Endothelial cell of umbilical vein (primary cell): ENCODE data around the gene P4HA3. TPM values are rescaled to one million over a fixed set of nuclear protein-coding genes. Genes with fewer than 3 reads are reported as not detected.

Experiments
- BruUV-seq: library from RNA; stranded (reverse); fragments of 400-500 nt; replicated peaks from 2 replicates; lab custom pipeline; 2021; lab: Mats Ljungman, UMichigan
- CTCF ChIA-PET: fragments of 300-600, 350-600 bp; sonication (Branson Sonifier 250); formaldehyde crosslinking; loops from one replicate; lab custom pipeline; 2021; ENCODE audit warnings: antibody characterized with exemption, inconsistent platforms; lab: Charles Lee
- POLR2A ChIA-PET: fragments of 300-600, 350-600 bp; sonication (Branson Sonifier 250); formaldehyde crosslinking; loops from one replicate; lab custom pipeline; 2021; ENCODE audit warnings: antibody characterized with exemption, inconsistent platforms; lab: Charles Lee
- DNase-seq: peaks from one replicate; pipeline ENCODE4 v3.0.0-alpha.2; 2011; ENCODE audit warnings: low read depth, low spot score
- FAIRE-seq: peaks from 2 replicates; lab custom pipeline; 2011; peaks lifted over from hg19 to GRCh38; lab: Jason Lieb, UNC
- H2AFZ ChIP-seq: 2 replicates; pipeline ENCODE4 v1.6.0; 2012; ENCODE audit warnings: low read depth, low read length, control low read depth, inconsistent platforms
- H3K27ac ChIP-seq: 2 replicates; pipeline ENCODE4 v1.5.1; 2011; ENCODE audit warnings: low read depth, mild to moderate bottlenecking, control low read depth, low read length, moderate library complexity; ENCODE audit not compliant: insufficient read depth
- H3K27me3 ChIP-seq, 2 experiments: 2 replicates each; pipeline versions ENCODE4 v1.6.0 to v1.6.1; 2011; ENCODE audit warnings: low read length in 2 of 2, mixed read lengths in 1 of 2; ENCODE audit not compliant: control insufficient read depth in 2 of 2, insufficient read depth in 2 of 2
- H3K36me3 ChIP-seq, 2 experiments: 2 replicates in 1 of 2; 3 replicates in 1 of 2; pipeline ENCODE4 v1.5.1; 2011; ENCODE audit warnings: low read length in 2 of 2, mild to moderate bottlenecking in 1 of 2, moderate library complexity in 1 of 2; ENCODE audit not compliant: control insufficient read depth in 2 of 2, insufficient read depth in 2 of 2; ENCODE audit errors: extremely low read depth in 1 of 2
- H3K4me1 ChIP-seq: 3 replicates; pipeline ENCODE4 v1.5.1; 2011; ENCODE audit warnings: mild to moderate bottlenecking, low read length; ENCODE audit not compliant: control insufficient read depth, insufficient read depth; ENCODE audit errors: extremely low read depth
- H3K4me2 ChIP-seq: 2 replicates; pipeline ENCODE4 v1.6.1; 2011; ENCODE audit warnings: low read length, control low read depth, mixed read lengths; ENCODE audit not compliant: insufficient read depth
- H3K4me3 ChIP-seq, 3 experiments: fragments of 200-600 bp in 1 of 3; sonication (generic), shearing (Covaris generic) in 1 of 3; replicated peaks in 1 of 3; 2 replicates each; pipeline ENCODE4 v1.5.1; 2011 to 2016; ENCODE audit warnings: control low read depth in 3 of 3, low read length in 3 of 3, mild to moderate bottlenecking in 2 of 3, inconsistent platforms in 1 of 3, low read depth in 1 of 3, moderate library complexity in 1 of 3; ENCODE audit not compliant: insufficient read depth in 1 of 3
- H3K79me2 ChIP-seq: 2 replicates; pipeline ENCODE4 v1.6.0; 2012; ENCODE audit warnings: low read length, inconsistent platforms; ENCODE audit not compliant: control insufficient read depth, insufficient read depth
- H3K9ac ChIP-seq: replicated peaks from 2 replicates; pipeline ENCODE3; 2011; ENCODE audit warnings: low read length, control low read depth; ENCODE audit not compliant: insufficient read depth; ENCODE audit errors: extremely low read depth
- H3K9me1 ChIP-seq: replicated peaks from 3 replicates; pipeline ENCODE4 v1.6.0; 2011; ENCODE audit warnings: mild to moderate bottlenecking, low read length; ENCODE audit not compliant: control insufficient read depth, insufficient read depth; ENCODE audit errors: extremely low read depth
- H3K9me3 ChIP-seq: replicated peaks from 2 replicates; pipeline ENCODE4 v1.5.1; 2012; ENCODE audit warnings: low read length, inconsistent platforms; ENCODE audit not compliant: control insufficient read depth, insufficient read depth
- H4K20me1 ChIP-seq: replicated peaks from 2 replicates; pipeline ENCODE3; 2011; ENCODE audit warnings: mild to moderate bottlenecking, low read length; ENCODE audit not compliant: control insufficient read depth, insufficient read depth; ENCODE audit errors: extremely low read depth
- EZH2 ChIP-seq: IDR thresholded peaks from 2 replicates; pipeline ENCODE4 v1.6.1; 2012; ENCODE audit warnings: borderline replicate concordance, low read depth, mild to moderate bottlenecking, moderate library complexity, low read length, inconsistent platforms; ENCODE audit not compliant: severe bottlenecking
- FOS ChIP-seq: IDR thresholded peaks from 2 replicates; pipeline ENCODE4 v1.6.1; 2011; ENCODE audit warnings: mild to moderate bottlenecking, low read length, moderate library complexity, borderline replicate concordance; ENCODE audit not compliant: insufficient read depth
- GATA2 ChIP-seq: IDR thresholded peaks from 2 replicates; pipeline ENCODE4 v1.7.0; 2011; ENCODE audit warnings: low read depth, mild to moderate bottlenecking, moderate library complexity, mixed read lengths, low read length; ENCODE audit not compliant: insufficient read length, insufficient read depth
- JUN ChIP-seq: IDR thresholded peaks from 2 replicates; pipeline ENCODE4 v1.6.1; 2011; ENCODE audit warnings: borderline replicate concordance, low read depth; ENCODE audit not compliant: insufficient read length, insufficient read depth
- MYC ChIP-seq: IDR thresholded peaks from one replicate; pipeline ENCODE4 v1.6.1; 2011; ENCODE audit warnings: mild to moderate bottlenecking, low read depth, low read length
- POLR2A ChIP-seq: IDR thresholded peaks from 2 replicates; pipeline ENCODE4 v1.6.1; 2012; ENCODE audit warnings: low read depth, mild to moderate bottlenecking, control low read depth, low read length
- POLR2AphosphoS5 ChIP-seq: IDR thresholded peaks from 2 replicates; pipeline ENCODE4 v1.6.1; 2012; ENCODE audit warnings: low read depth, mild to moderate bottlenecking, control low read depth, low read length, moderate library complexity; ENCODE audit not compliant: insufficient read depth
- dilution Hi-C: fragments of 300-500 bp; cut with MboI; formaldehyde crosslinking; loops from one replicate; pipeline ENCODE4 v1.15.0; 2019; ENCODE audit warnings: low sequenced_read_pairs; ENCODE audit not compliant: extremely low pct_ligation_motif_present
- intact Hi-C: fragments of 100-400 bp; cut with micrococcal nuclease; formaldehyde crosslinking; loops from one replicate; pipeline ENCODE4 v1.10.0; 2022
- polyA plus RNA-seq, 4 experiments: library from polyadenylated mRNA; depleted of rRNA in 3 of 4; stranded (reverse) in 3 of 4; unstranded in 1 of 4; fragments of >200 nt; gene quantifications; 2 replicates each; pipeline versions ENCODE4 v1.2.1 to v1.2.3, GENCODE V29; 2011 to 2012; ENCODE audit warnings: missing spikeins in 1 of 4
- total RNA-seq: library from RNA; stranded (reverse); gene quantifications from 2 replicates; pipeline ENCODE4 v1.2.3, GENCODE V29; 2021
- TF ChIP-seq, protein P1 (sequence below): IDR thresholded peaks from 2 replicates; pipeline ENCODE4 v1.6.1; 2011; ENCODE audit not compliant: insufficient read depth, insufficient read length
- TF ChIP-seq, protein P2 (sequence below), 2 donors: IDR thresholded peaks; 1 replicate in 1 of 2; 2 replicates in 1 of 2; pipeline ENCODE4 v1.5.1; 2011; ENCODE audit warnings: low read length in 2 of 2, mild to moderate bottlenecking in 2 of 2, moderate library complexity in 2 of 2, control low read depth in 1 of 2, inconsistent platforms in 1 of 2, low read depth in 1 of 2; ENCODE audit not compliant: insufficient read depth in 1 of 2; ENCODE audit errors: extremely low read depth in 1 of 2

Gene P4HA3
- total and polyA plus RNA-seq, 2 donors (not counting 3 experiments of a cell fraction or from before 2014, with no cell fraction given), result 26.9 to 40.0 TPM

DNA sequence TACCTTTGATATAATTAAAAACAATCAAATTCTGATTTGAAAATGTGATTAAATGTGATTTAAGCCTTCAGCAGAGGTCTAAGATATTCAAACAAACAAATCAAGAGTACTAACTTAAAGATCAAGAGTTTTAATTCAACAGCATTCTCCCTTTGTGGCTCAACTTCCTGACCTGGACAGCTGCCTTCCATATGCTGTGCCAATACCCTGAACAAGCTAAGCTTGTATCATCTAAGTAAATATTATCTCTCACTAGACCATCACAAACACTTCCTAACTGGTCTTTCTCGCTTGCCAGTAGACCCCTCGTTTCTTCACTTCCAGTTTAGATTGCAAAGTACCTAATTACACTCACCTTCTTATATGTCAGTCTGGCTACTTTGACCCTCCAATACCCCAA, 35.9 kb upstream of the P4HA3 start:
- ChIA-PET POLR2A (no interaction called here), CTCF (interaction anchor here (0.9 to 1.3 kb wide), 3 partner anchors 26 to 102 kb away, joined by 3 to 9 read pairs (median 6); no protein-coding TSS in a partner anchor)
- H3K79me2 ChIP-seq, result no peaks in the 10 kb centered on the region
- H3K9ac ChIP-seq, result no peak overlapping the region
- no peak overlapping the region for H3K4me2 ChIP-seq
- H4K20me1 ChIP-seq, result no peaks in the 10 kb centered on the region
- dilution Hi-C loops (no loop called here), intact Hi-C loops (no loop called here)
- FAIRE-seq (no peak), DNase-seq (peak; percentile 60)
- H3K9me1 ChIP-seq, result no peaks in the 10 kb centered on the region
- peaks cover 6% of the 10 kb centered on the region for H3K4me1 ChIP-seq
- no peaks in the 10 kb centered on the region for H3K27me3 ChIP-seq
- BruUV-seq, result no TSS peak
- peaks cover 3 to 12% of the 10 kb centered on the region in 2 experiments for H3K36me3 ChIP-seq
- H2AFZ ChIP-seq, result no peak overlapping the region
- H3K4me3 ChIP-seq, result no peak overlapping the region
- TF ChIP-seq POLR2A, result no peak
- no peak for TF ChIP-seq GATA2
- TF ChIP-seq JUN, result no peak
- TF ChIP-seq, protein P1, sequence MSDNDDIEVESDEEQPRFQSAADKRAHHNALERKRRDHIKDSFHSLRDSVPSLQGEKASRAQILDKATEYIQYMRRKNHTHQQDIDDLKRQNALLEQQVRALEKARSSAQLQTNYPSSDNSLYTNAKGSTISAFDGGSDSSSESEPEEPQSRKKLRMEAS, result no peak
- no peak overlapping the region for H3K27ac ChIP-seq
- no peaks in the 10 kb centered on the region for H3K9me3 ChIP-seq

DNA sequence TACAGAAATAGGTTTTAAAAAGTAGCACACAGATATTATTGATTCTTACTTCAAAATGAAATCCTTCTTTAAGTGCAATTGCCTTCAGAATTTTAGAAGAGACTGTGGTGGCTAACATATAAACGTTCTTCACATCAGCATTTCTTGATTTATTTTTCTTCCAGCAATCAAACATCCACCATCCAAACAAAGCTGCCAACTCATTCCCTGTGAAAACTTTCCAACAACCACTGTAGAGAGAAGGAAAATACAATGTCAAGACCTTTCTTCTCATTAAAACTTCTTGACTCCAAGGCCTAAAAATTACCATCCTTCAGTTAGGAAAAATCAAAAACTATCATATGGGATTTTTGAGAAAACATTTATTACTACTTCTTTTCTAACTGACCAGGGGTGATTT, 34.0 kb upstream of the P4HA3 start:
- no peak overlapping the region for H3K27ac ChIP-seq

More for the DNA sequence above, 34.0 kb upstream of the P4HA3 start:
- Histone ChIP-seq H3K27me3 (no peaks in the 10 kb centered on the region), H3K9me1 (no peaks in the 10 kb centered on the region), H3K36me3 (peaks cover 7 to 18% of the 10 kb centered on the region in 2 experiments), H3K4me3 (no peak overlapping the region), H4K20me1 (no peaks in the 10 kb centered on the region), H3K9me3 (no peaks in the 10 kb centered on the region), H3K79me2 (no peaks in the 10 kb centered on the region), H3K4me1 (peaks cover 14% of the 10 kb centered on the region), H2AFZ (no peak overlapping the region), H3K4me2 (no peak overlapping the region), H3K9ac (no peak overlapping the region)
- TF ChIP-seq FOS (no peak), POLR2A (no peak), MYC (no peak), GATA2 (no peak), JUN (no peak), EZH2 (no peak), POLR2AphosphoS5 (no peak)
- TF ChIP-seq, protein P1, result no peak
- TF ChIP-seq, protein P2, sequence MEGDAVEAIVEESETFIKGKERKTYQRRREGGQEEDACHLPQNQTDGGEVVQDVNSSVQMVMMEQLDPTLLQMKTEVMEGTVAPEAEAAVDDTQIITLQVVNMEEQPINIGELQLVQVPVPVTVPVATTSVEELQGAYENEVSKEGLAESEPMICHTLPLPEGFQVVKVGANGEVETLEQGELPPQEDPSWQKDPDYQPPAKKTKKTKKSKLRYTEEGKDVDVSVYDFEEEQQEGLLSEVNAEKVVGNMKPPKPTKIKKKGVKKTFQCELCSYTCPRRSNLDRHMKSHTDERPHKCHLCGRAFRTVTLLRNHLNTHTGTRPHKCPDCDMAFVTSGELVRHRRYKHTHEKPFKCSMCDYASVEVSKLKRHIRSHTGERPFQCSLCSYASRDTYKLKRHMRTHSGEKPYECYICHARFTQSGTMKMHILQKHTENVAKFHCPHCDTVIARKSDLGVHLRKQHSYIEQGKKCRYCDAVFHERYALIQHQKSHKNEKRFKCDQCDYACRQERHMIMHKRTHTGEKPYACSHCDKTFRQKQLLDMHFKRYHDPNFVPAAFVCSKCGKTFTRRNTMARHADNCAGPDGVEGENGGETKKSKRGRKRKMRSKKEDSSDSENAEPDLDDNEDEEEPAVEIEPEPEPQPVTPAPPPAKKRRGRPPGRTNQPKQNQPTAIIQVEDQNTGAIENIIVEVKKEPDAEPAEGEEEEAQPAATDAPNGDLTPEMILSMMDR (IDR thresholded peaks at IDR 0.05; ENCODE audit: extremely low read depth in 1 of 2, insufficient read depth in 1 of 2, low read depth in 1 of 2, low read length in 2 of 2), result no peak
- dilution Hi-C loops, result no loop called here
- peak; percentile 43 for DNase-seq
- no peak for FAIRE-seq
- ChIA-PET POLR2A (interaction anchor here (0.9 kb wide), 1 partner anchor 12 kb away, joined by 5 read pairs; no protein-coding TSS in a partner anchor), CTCF (interaction anchor here (1.1 to 1.9 kb wide), 3 partner anchors 16 to 104 kb away, joined by 3 to 7 read pairs (median 4); no protein-coding TSS in a partner anchor)
- intact Hi-C loops, result no loop called here
- no TSS peak for BruUV-seq
